Measurements from ENCODE around the gene ADNP2.

ADNP2 gene

DNA sequence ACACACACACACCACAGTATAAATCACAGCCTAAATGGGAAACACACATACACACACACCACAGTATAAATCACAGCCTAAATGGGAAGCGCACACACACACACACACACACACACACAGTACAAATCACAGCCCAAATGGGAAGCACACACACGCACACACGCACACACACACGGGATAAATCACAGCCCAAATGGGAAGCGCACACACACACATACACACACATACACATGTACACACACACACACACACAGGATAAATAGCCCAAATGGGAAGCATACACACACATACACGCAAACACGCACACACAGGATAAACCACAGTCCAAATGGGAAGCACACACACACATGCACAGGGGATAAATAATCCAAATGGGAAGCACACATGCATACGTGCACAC is 68.1 kb downstream of the ADNP2 start:
- DNase-seq (ENCODE audit: low spot score) = no peak
- in situ Hi-C loops (cut with MboI; ENCODE audit: low sequenced_read_pairs, unreplicated experiment) = no loop called here
- TF ChIP-seq CTCF (IDR thresholded peaks at IDR 0.05; ENCODE audit: borderline replicate concordance, control extremely low read depth, extremely low read depth, insufficient read depth, missing control alignments) = no peak

DNA sequence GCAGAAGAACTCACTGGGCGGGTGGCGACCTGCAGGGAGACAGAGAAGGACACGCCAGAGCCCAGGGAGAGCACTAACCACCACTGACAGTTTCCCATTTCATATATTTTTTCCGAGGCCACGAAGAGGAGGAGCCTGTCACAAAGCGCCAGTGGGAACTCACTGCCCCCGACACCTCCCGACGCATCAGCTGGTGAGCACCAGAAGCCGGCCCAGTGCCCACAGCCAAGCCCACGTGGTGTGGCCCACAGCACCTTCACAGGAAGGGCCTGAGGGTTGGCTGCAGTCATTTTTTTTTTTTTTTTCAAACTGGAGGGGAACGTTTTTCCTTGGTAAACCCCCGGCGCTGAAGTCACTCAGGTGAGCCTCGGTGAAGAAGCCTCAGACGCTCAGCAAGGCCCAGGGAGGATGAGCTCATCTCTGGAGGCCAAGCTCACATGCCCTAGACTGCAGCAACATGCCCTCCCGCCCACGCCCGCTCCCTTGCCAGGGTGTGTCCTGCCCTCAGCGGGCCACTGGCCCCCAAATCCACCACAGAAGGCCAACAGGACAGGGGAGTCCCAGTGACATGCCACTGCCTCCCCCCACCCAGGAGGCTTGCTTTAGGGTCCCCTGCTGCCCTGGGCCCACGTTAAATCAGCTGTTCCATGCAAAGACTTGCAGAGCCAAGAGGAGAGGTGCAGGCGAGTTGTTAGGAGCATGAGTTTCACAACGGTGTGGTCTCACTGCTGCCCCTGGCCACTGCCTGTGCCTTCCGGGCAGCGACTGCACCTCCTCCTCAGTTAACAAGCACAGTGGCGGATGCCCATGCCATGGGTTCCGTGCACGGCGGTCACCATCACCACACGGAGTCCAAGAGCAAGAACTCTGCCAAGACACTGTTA is 70.1 kb downstream of the ADNP2 start:
- in situ Hi-C loops (cut with MboI; ENCODE audit: low sequenced_read_pairs, unreplicated experiment) = no loop called here
- DNase-seq (ENCODE audit: low spot score) = no peak
- TF ChIP-seq CTCF (IDR thresholded peaks at IDR 0.05; ENCODE audit: borderline replicate concordance, control extremely low read depth, extremely low read depth, insufficient read depth, missing control alignments) = no peak

DNA sequence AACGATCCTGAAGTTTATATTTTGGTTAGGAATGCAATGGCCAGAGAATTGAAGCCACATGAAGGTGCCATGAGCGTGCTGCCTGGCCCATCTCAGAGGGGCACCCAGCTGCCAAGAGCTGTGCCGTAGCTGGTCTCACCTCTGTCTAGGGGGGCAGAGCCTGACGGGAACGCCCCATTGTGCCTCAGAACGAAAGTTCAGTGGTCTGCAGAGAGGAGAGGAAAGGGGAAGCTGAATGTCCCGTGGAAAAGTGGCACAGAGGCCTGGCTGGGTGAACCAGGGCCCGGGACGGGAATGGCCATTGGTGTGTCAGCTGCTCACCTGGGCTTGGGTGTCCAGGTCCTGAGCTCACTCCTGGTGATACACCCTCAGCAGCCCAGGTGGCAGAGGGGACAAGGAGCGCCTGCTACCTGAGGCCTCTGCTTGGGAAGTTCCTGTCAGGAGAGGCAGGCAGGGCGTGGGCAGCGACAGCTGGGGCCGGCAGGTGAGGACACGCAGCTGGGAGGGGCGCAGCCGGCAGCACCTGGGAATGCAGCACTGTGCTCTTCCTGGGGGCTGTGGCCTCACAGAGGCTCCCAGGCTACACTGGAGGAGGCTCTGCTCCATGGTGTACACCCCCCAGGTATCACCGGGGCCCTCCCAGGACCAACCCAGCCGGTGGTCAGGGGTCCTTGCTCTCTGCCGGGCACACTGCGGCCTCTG is 70.9 kb downstream of the ADNP2 start:
- no peak for DNase-seq (ENCODE audit: low spot score)
- no peak for TF ChIP-seq CTCF (IDR thresholded peaks at IDR 0.05; ENCODE audit: borderline replicate concordance, control extremely low read depth, extremely low read depth, insufficient read depth, missing control alignments)
- in situ Hi-C loops (cut with MboI; ENCODE audit: low sequenced_read_pairs, unreplicated experiment) = no loop called here

DNA sequence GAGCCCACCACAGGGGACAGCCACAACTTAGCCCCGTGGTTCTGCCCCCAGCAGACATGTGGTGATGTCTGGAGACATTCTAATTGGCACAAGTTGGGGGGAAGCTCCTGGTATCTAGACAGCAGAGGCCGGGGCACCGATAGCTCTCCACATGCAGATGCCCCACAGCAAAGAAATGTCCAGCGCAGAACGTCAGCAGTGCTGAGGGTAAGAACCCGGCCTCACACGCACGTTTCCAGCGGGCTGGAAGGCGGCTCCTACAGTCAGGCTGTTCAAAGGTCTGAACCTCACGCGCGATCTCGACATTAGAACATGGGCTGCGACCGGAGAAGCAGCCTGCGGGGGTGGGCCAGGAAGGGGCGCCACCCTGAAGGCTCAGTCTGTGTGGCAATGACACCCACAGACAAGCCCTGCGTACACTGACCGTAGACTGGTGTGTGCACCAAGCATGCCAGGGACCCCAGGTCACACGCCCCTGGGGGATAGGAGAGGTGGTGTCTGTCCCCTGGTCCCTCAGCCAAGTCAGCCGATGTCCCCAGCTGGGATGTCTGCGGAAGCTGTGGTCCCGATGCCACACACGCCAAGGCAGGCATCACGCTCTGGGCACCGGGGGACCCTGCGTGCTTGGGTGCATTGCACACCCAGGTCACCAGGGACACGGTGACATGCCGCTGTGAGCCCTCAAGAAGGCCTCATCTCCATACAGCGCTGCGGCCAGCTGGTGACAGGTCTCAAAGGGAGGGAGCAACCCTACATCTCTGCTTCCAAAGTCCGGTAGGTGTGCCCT is 71.9 kb downstream of the ADNP2 start:
- in situ Hi-C loops (cut with MboI; ENCODE audit: low sequenced_read_pairs, unreplicated experiment) = no loop called here
- no peak for DNase-seq (ENCODE audit: low spot score)
- TF ChIP-seq CTCF (IDR thresholded peaks at IDR 0.05; ENCODE audit: borderline replicate concordance, control extremely low read depth, extremely low read depth, insufficient read depth, missing control alignments) = no peak

GRCh38 chr18:80181642-80182461 is 72.8 kb downstream of the ADNP2 start:
- in situ Hi-C loops (cut with MboI; ENCODE audit: low sequenced_read_pairs, unreplicated experiment) = no loop called here
- no peak for TF ChIP-seq CTCF (IDR thresholded peaks at IDR 0.05; ENCODE audit: borderline replicate concordance, control extremely low read depth, extremely low read depth, insufficient read depth, missing control alignments)
- DNase-seq (ENCODE audit: low spot score) = no peak
